ENCODE data around the gene WNT10A.

DNA sequence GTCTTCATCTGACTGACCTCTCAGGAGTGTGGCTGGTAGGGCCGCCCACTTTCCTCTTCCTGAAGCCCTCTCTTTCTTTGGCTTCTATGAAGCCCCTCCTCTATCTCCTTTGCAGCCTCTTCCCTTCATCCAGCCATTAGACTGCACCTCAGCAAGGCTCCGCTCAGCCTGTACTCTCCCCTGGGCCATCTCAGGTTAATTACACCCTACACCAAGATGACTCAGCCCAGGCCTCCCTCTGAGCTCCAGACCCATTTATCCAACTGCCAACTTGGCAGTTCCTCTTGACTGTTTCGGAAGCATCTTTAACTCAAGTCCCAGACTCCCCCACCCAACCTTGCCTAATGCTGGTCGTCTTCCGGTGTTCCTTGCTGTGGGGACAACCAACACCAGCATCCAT, 26.9 kb upstream of the WNT10A start:
- TF ChIP-seq, protein P1, sequence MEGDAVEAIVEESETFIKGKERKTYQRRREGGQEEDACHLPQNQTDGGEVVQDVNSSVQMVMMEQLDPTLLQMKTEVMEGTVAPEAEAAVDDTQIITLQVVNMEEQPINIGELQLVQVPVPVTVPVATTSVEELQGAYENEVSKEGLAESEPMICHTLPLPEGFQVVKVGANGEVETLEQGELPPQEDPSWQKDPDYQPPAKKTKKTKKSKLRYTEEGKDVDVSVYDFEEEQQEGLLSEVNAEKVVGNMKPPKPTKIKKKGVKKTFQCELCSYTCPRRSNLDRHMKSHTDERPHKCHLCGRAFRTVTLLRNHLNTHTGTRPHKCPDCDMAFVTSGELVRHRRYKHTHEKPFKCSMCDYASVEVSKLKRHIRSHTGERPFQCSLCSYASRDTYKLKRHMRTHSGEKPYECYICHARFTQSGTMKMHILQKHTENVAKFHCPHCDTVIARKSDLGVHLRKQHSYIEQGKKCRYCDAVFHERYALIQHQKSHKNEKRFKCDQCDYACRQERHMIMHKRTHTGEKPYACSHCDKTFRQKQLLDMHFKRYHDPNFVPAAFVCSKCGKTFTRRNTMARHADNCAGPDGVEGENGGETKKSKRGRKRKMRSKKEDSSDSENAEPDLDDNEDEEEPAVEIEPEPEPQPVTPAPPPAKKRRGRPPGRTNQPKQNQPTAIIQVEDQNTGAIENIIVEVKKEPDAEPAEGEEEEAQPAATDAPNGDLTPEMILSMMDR (IDR thresholded peaks at IDR 0.05 in 2 of 3, conservative IDR thresholded peaks at IDR 0.05 in 1 of 3; ENCODE audit: control insufficient read depth in 2 of 3, extremely low read depth in 1 of 3, insufficient read depth in 1 of 3, low read depth in 3 of 3, low read length in 3 of 3), result no peak
- TF ChIP-seq CHD2 (IDR thresholded peaks at IDR 0.05; ENCODE audit: borderline replicate concordance, low read depth, low read length), result no peak
- TF ChIP-seq, protein P2, sequence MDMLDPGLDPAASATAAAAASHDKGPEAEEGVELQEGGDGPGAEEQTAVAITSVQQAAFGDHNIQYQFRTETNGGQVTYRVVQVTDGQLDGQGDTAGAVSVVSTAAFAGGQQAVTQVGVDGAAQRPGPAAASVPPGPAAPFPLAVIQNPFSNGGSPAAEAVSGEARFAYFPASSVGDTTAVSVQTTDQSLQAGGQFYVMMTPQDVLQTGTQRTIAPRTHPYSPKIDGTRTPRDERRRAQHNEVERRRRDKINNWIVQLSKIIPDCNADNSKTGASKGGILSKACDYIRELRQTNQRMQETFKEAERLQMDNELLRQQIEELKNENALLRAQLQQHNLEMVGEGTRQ (IDR thresholded peaks at IDR 0.05; ENCODE audit: borderline replicate concordance, low read depth, low read length), result no peak
- TF ChIP-seq HDAC2 (IDR thresholded peaks at IDR 0.05), result no peak
- no peak for TF ChIP-seq POLR2A (IDR thresholded peaks at IDR 0.05; ENCODE audit: low read depth, low read length)
- TF ChIP-seq PML (IDR thresholded peaks at IDR 0.05; ENCODE audit: low read length), result no peak
- no peak for TF ChIP-seq RAD21 (IDR thresholded peaks at IDR 0.05; ENCODE audit: insufficient read depth, low read depth, low read length)
- TF ChIP-seq RCOR1 (conservative IDR thresholded peaks at IDR 0.05; ENCODE audit: low read depth, low read length), result no peak
- no peak for TF ChIP-seq ZNF274 (IDR thresholded peaks at IDR 0.05; ENCODE audit: insufficient read depth, insufficient read length)
- no peak for TF ChIP-seq SMC3 (IDR thresholded peaks at IDR 0.05; ENCODE audit: borderline replicate concordance, low read length)

Data from GM12878 (cell line).